22Rv1 (cell line): Measurements from ENCODE around the gene EGFL8.
"Not testable (repeated sequence)": the region's sequence is repeated elsewhere in the genome, so short reads cannot be mapped to it uniquely, and the experiment has no call there.

Experiments used
- CTCF ChIP-seq: fragments of 450-650 bp; IDR thresholded peaks from 2 replicates; pipeline ENCODE4 v1.5.1; 2017; ENCODE audit warnings: mild to moderate bottlenecking
- ZFX ChIP-seq: fragments of 450-650 bp; IDR thresholded peaks from 2 replicates; pipeline ENCODE4 v1.6.1; 2017; ENCODE audit warnings: antibody characterized with exemption, borderline replicate concordance

GRCh38 chr6:32211432-32211831, 47.0 kb downstream of the EGFL8 start:
- TF ChIP-seq CTCF, ZFX: not testable (repeated sequence)
